Measurements from ENCODE around the gene LRRC8A.

The LRRC8A gene

GRCh38 chr9:128901822-128902221 is 19.9 kb downstream of the LRRC8A start:
- Histone ChIP-seq H3K9me3 (ENCODE audit: control insufficient read depth, low read length) (no peaks in the 10 kb centered on the region), H3K27ac (ENCODE audit: insufficient read depth, low read depth, low read length, poor library complexity, severe bottlenecking) (no peak overlapping the region), H3K4me3 (ENCODE audit: insufficient read depth, low read depth, low read length) (no peak overlapping the region), H3K4me1 (ENCODE audit: control insufficient read depth, insufficient read depth, low read length) (no peaks in the 10 kb centered on the region), H3K36me3 (ENCODE audit: control insufficient read depth, insufficient read depth, low read length) (no peaks in the 10 kb centered on the region), H3K27me3 (ENCODE audit: control insufficient read depth, insufficient read depth, low read length, poor library complexity, severe bottlenecking) (no peaks in the 10 kb centered on the region)
- WGBS, 2 experiments, result 94 to 97% methylated on average over 5 of the region's 5 CpGs

GRCh38 chr9:128902351-128903078 is 20.6 kb downstream of the LRRC8A start:
- peaks cover 2% of the 10 kb centered on the region for H3K36me3 ChIP-seq (ENCODE audit: control insufficient read depth, insufficient read depth, low read length)
- H3K9me3 ChIP-seq (ENCODE audit: control insufficient read depth, low read length), result no peaks in the 10 kb centered on the region
- no peak overlapping the region for H3K27ac ChIP-seq (ENCODE audit: insufficient read depth, low read depth, low read length, poor library complexity, severe bottlenecking)
- 95 to 96% methylated on average over 23 of the region's 23 CpGs for WGBS, 2 experiments
- H3K4me3 ChIP-seq (ENCODE audit: insufficient read depth, low read depth, low read length), result no peak overlapping the region
- no peaks in the 10 kb centered on the region for H3K4me1 ChIP-seq (ENCODE audit: control insufficient read depth, insufficient read depth, low read length)
- H3K27me3 ChIP-seq (ENCODE audit: control insufficient read depth, insufficient read depth, low read length, poor library complexity, severe bottlenecking), result no peaks in the 10 kb centered on the region

GRCh38 chr9:128903079-128903461 is 21.1 kb downstream of the LRRC8A start:
- Histone ChIP-seq H3K4me3 (ENCODE audit: insufficient read depth, low read depth, low read length) (no peak overlapping the region), H3K27ac (ENCODE audit: insufficient read depth, low read depth, low read length, poor library complexity, severe bottlenecking) (no peak overlapping the region), H3K27me3 (ENCODE audit: control insufficient read depth, insufficient read depth, low read length, poor library complexity, severe bottlenecking) (no peaks in the 10 kb centered on the region), H3K4me1 (ENCODE audit: control insufficient read depth, insufficient read depth, low read length) (no peaks in the 10 kb centered on the region), H3K9me3 (ENCODE audit: control insufficient read depth, low read length) (no peaks in the 10 kb centered on the region), H3K36me3 (ENCODE audit: control insufficient read depth, insufficient read depth, low read length) (peaks cover 7% of the 10 kb centered on the region)
- WGBS, 2 experiments, result 84 to 93% methylated on average over 2 of the region's 2 CpGs

GRCh38 chr9:128903871-128904620 is 22.1 kb downstream of the LRRC8A start:
- WGBS, 2 experiments, result 93 to 95% methylated on average over 10 of the region's 10 CpGs
- Histone ChIP-seq H3K27ac (ENCODE audit: insufficient read depth, low read depth, low read length, poor library complexity, severe bottlenecking) (no peak overlapping the region), H3K9me3 (ENCODE audit: control insufficient read depth, low read length) (no peaks in the 10 kb centered on the region)

GRCh38 chr9:128905964-128906363 is 24.0 kb downstream of the LRRC8A start:
- Histone ChIP-seq H3K36me3 (ENCODE audit: control insufficient read depth, insufficient read depth, low read length) (peaks cover 25% of the 10 kb centered on the region), H3K27me3 (ENCODE audit: control insufficient read depth, insufficient read depth, low read length, poor library complexity, severe bottlenecking) (no peaks in the 10 kb centered on the region), H3K4me1 (ENCODE audit: control insufficient read depth, insufficient read depth, low read length) (no peaks in the 10 kb centered on the region), H3K4me3 (ENCODE audit: insufficient read depth, low read depth, low read length) (no peak overlapping the region), H3K27ac (ENCODE audit: insufficient read depth, low read depth, low read length, poor library complexity, severe bottlenecking) (no peak overlapping the region), H3K9me3 (ENCODE audit: control insufficient read depth, low read length) (no peaks in the 10 kb centered on the region)
- 89 to 95% methylated on average over 7 of the region's 7 CpGs for whole genome bisulfite sequencing, 2 experiments

More at GRCh38 chr9:128903871-128904620, 22.1 kb downstream of the LRRC8A start:
- Histone ChIP-seq H3K4me3 (ENCODE audit: insufficient read depth, low read depth, low read length) (no peak overlapping the region), H3K4me1 (ENCODE audit: control insufficient read depth, insufficient read depth, low read length) (no peaks in the 10 kb centered on the region), H3K36me3 (ENCODE audit: control insufficient read depth, insufficient read depth, low read length) (peaks cover 17% of the 10 kb centered on the region), H3K27me3 (ENCODE audit: control insufficient read depth, insufficient read depth, low read length, poor library complexity, severe bottlenecking) (no peaks in the 10 kb centered on the region)

GRCh38 chr9:128906741-128907140 is 24.8 kb downstream of the LRRC8A start:
- Histone ChIP-seq H3K27me3 (ENCODE audit: control insufficient read depth, insufficient read depth, low read length, poor library complexity, severe bottlenecking) (no peaks in the 10 kb centered on the region), H3K27ac (ENCODE audit: insufficient read depth, low read depth, low read length, poor library complexity, severe bottlenecking) (no peak overlapping the region), H3K36me3 (ENCODE audit: control insufficient read depth, insufficient read depth, low read length) (peaks cover 25% of the 10 kb centered on the region), H3K9me3 (ENCODE audit: control insufficient read depth, low read length) (no peaks in the 10 kb centered on the region), H3K4me3 (ENCODE audit: insufficient read depth, low read depth, low read length) (no peak overlapping the region), H3K4me1 (ENCODE audit: control insufficient read depth, insufficient read depth, low read length) (peaks cover 6% of the 10 kb centered on the region)
- WGBS, 2 experiments, result 91 to 92% methylated on average over 2 of the region's 2 CpGs

- no peak overlapping the region for H3K27ac ChIP-seq (ENCODE audit: insufficient read depth, low read depth, low read length, poor library complexity, severe bottlenecking)
- peaks cover 14% of the 10 kb centered on the region for H3K4me1 ChIP-seq (ENCODE audit: control insufficient read depth, insufficient read depth, low read length)
- H3K36me3 ChIP-seq (ENCODE audit: control insufficient read depth, insufficient read depth, low read length), result peaks cover 25% of the 10 kb centered on the region
- 97% methylated on average over 24 of the region's 24 CpGs for WGBS, 2 experiments
- H3K27me3 ChIP-seq (ENCODE audit: control insufficient read depth, insufficient read depth, low read length, poor library complexity, severe bottlenecking), result no peaks in the 10 kb centered on the region
- H3K9me3 ChIP-seq (ENCODE audit: control insufficient read depth, low read length), result no peaks in the 10 kb centered on the region
- no peak overlapping the region for H3K4me3 ChIP-seq (ENCODE audit: insufficient read depth, low read depth, low read length)
Observed at GRCh38 chr9:128908372-128908771, 26.4 kb downstream of the LRRC8A start.

GRCh38 chr9:128909859-128910258 is 27.9 kb downstream of the LRRC8A start:
- Histone ChIP-seq H3K36me3 (ENCODE audit: control insufficient read depth, insufficient read depth, low read length) (peaks cover 25% of the 10 kb centered on the region), H3K27ac (ENCODE audit: insufficient read depth, low read depth, low read length, poor library complexity, severe bottlenecking) (no peak overlapping the region), H3K4me3 (ENCODE audit: insufficient read depth, low read depth, low read length) (no peak overlapping the region), H3K4me1 (ENCODE audit: control insufficient read depth, insufficient read depth, low read length) (peaks cover 14% of the 10 kb centered on the region), H3K27me3 (ENCODE audit: control insufficient read depth, insufficient read depth, low read length, poor library complexity, severe bottlenecking) (no peaks in the 10 kb centered on the region), H3K9me3 (ENCODE audit: control insufficient read depth, low read length) (no peaks in the 10 kb centered on the region)
- 94 to 95% methylated on average over 4 of the region's 4 CpGs for WGBS, 2 experiments

GRCh38 chr9:128910906-128911305 is 29.0 kb downstream of the LRRC8A start:
- H3K27me3 ChIP-seq (ENCODE audit: control insufficient read depth, insufficient read depth, low read length, poor library complexity, severe bottlenecking), result no peaks in the 10 kb centered on the region
- no peak overlapping the region for H3K27ac ChIP-seq (ENCODE audit: insufficient read depth, low read depth, low read length, poor library complexity, severe bottlenecking)
- WGBS, 2 experiments, result 87 to 88% methylated on average over 6 of the region's 6 CpGs
- peaks cover 28% of the 10 kb centered on the region for H3K36me3 ChIP-seq (ENCODE audit: control insufficient read depth, insufficient read depth, low read length)
- H3K4me1 ChIP-seq (ENCODE audit: control insufficient read depth, insufficient read depth, low read length), result peaks cover 14% of the 10 kb centered on the region
- no peaks in the 10 kb centered on the region for H3K9me3 ChIP-seq (ENCODE audit: control insufficient read depth, low read length)
- H3K4me3 ChIP-seq (ENCODE audit: insufficient read depth, low read depth, low read length), result no peak overlapping the region

GRCh38 chr9:128911529-128912035 is 29.6 kb downstream of the LRRC8A start:
- Histone ChIP-seq H3K36me3 (ENCODE audit: control insufficient read depth, insufficient read depth, low read length) (peaks cover 35% of the 10 kb centered on the region), H3K27ac (ENCODE audit: insufficient read depth, low read depth, low read length, poor library complexity, severe bottlenecking) (no peak overlapping the region)

More at GRCh38 chr9:128911529-128912035, 29.6 kb downstream of the LRRC8A start:
- H3K4me3 ChIP-seq (ENCODE audit: insufficient read depth, low read depth, low read length), result no peak overlapping the region
- H3K9me3 ChIP-seq (ENCODE audit: control insufficient read depth, low read length), result no peaks in the 10 kb centered on the region
- H3K27me3 ChIP-seq (ENCODE audit: control insufficient read depth, insufficient read depth, low read length, poor library complexity, severe bottlenecking), result no peaks in the 10 kb centered on the region
- H3K4me1 ChIP-seq (ENCODE audit: control insufficient read depth, insufficient read depth, low read length), result peaks cover 14% of the 10 kb centered on the region
- 73 to 76% methylated on average over 8 of the region's 8 CpGs for WGBS, 2 experiments
